GM21619 (cell line): ENCODE results near the gene SLIT1.

Experiments used
- ATAC-seq: cut with Tn5 transposase; IDR thresholded peaks from one replicate; pipeline ENCODE4 v1.9.1; 2021; ENCODE audit not compliant: unreplicated experiment

SLIT1 gene

DNA sequence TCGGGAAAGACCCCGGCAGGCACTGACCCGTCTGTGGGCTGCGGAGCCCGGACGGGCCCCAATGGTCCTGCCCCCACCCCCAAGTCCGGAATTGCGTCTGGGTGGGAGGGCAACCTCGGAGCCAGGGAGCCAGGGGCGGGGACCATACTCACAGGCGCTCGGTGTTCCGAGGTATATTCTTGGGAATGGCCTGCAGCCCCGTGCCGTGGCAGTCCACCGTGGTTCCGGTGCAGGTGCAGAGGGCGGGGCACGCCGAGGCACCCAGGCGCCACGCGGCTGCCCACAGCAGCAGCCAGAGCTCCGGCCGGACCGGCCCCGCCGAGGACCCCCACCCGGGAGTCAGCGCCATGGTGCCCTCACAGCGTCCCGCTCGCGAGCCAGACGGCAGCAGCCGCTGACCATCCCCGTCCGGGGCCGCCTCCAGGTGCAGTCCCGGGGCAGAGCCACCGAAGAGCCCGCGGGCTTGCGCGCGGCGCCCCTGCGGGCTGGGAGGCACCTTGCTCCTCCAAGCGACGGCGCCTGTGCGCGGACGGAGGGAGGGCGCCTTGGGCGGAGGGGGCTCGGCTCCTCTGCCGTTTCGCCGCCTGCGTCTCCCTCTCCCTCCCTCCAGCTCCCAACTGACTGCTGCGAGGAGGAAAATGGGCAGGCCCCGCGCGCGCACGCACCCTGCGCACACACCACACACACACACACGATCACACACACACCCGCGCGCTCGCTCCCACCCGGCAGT is at the start of gene SLIT1:
SLIT1 (minus strand) TSS at position 634 of the 733 bp plus-strand sequence; CDS start at position 349, 285 bp downstream.
- ATAC-seq = no peak

- no peak for ATAC-seq
Observed at GRCh38 chr10:97235353-97235752, 49.6 kb upstream of the SLIT1 start.

- no peak for ATAC-seq
Observed at GRCh38 chr10:97234400-97234799, 48.6 kb upstream of the SLIT1 start.

GRCh38 chr10:97230146-97230545 is 44.4 kb upstream of the SLIT1 start:
- no peak for ATAC-seq

- ATAC-seq = no peak
Observed at GRCh38 chr10:97229322-97230015, 43.7 kb upstream of the SLIT1 start.

DNA sequence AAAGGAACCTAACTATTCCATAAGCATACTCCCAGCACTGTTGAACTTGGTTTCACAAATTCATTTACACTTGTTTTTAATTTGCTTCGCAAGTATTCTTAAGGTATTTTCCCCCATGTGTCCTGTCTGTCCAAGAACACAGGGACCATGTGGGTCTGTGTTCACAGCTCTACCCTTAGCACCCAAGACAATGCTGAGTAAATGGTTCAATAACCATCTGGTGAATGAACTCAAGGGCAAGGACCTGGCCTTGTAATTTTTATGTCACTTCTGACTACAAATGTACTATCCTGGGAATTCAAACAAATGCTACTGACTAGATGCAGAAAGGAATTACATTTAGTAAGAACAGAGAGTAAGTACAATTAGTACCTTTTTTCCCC is 43.0 kb upstream of the SLIT1 start:
- ATAC-seq = no peak

GRCh38 chr10:97228130-97228774 is 42.5 kb upstream of the SLIT1 start:
- ATAC-seq = no peak

DNA sequence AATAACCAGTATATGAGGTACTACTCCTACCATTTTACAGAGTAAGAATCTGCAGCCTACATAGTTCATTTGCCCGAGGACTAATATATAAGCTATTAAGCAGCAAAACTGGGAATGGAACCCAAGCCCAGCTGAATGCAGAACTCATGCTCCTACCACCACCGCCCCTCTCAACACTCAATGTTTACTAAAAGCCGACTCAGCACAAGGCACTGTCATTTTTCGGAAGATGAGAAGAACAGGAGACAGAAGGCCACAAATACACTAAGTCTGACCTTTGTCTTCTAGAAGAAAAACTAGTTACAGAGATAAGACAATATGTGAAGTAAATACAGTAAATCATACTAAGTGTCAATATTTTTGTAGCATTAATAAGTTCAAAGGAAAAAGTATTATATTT is 40.6 kb upstream of the SLIT1 start:
- no peak for ATAC-seq

DNA sequence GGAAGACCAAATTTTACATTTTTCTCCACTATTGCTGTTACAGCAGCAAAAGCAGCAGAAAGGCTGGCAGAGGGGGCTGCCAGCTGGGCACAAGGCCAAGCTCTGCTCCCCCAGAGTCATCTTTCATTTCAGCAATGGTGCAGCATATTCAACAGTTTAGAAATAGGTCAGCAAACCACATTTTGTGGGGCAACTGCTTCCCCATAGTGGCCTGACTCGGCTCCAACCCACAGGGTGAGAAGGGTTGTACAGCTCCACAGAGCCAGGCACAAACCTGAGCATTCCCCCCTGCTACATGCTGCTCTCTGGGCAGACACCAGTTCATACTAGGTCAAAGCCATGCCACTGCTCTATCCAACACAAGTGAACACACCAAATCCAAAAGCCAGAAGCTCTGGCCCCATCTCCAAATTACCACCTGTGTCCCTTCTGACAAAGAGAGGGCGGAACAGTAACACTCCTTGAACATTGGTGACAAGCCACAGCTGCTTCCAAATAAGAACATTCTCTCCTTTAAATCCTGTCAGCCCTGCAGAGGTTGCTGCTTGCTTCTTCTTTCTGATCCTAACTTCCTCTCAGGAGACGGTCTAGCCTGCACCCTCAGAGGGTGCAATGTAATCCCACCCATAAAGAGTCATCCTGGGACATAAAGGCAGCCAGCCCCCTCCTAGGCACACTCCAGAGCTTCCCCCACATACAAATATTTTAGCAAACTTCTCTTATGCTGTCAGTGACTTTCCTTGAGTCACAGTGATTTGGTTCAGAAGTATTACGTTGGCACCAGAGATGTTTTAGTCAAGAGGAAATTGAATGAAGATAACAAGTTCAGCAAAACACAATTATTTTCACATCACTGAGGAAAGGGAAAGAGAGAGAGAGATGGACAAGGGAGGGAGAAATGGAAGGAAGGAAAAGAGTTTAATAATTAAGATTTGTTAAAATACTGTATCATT is 39.0 kb upstream of the SLIT1 start:
- no peak for ATAC-seq

DNA sequence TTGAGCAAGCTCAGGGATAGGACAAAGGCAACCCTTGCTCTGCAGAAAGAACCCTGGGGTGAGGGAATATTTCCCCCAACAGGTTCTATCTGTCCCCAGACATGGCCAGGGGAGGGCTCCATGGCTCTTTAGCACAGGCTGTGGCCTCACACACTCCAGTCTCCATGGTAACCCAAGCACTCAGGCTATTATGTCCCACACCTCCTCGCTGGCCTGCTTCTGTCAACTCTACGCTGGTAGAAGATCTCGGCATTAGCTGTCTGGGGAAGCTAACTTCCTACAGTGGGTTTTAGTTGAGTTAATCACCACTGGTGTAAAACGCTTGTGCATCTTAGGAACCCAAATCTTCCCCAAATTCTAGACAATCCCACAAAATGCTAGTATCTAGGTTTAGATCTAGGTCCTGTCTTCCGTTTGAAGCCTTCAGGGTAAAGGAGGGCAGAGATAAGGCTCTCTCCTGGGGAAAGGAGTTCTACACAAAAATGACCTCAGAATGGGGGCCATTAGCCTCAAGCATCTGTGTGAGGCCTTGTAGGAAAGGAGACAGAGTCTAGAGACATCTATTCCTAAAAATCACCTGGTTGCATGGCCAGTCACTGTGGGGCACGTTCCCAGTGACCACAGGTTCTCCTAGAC is 36.7 kb upstream of the SLIT1 start:
- ATAC-seq = no peak

GRCh38 chr10:97220355-97220754 is 34.6 kb upstream of the SLIT1 start:
- no peak for ATAC-seq

DNA sequence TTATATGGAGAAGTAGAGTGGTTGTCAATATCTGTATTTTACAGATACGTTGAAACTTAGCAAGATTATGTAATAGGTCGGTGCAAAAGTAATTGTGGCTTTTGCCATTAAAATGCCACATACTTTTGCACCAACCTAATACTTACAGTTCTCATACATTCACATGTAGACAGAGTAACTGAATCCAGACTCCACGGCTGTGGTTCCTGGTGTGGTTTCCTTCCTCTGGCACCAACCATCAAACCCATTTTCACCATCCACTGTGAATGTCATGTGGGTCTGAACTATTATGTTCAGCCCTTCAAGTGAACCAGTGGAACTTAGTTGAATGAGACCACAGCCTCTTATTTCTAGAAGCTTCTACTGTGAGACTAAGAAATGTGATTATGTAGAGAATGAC is 31.5 kb upstream of the SLIT1 start:
- no peak for ATAC-seq

- ATAC-seq = no peak
Observed at GRCh38 chr10:97215619-97216260, 30.0 kb upstream of the SLIT1 start.

DNA sequence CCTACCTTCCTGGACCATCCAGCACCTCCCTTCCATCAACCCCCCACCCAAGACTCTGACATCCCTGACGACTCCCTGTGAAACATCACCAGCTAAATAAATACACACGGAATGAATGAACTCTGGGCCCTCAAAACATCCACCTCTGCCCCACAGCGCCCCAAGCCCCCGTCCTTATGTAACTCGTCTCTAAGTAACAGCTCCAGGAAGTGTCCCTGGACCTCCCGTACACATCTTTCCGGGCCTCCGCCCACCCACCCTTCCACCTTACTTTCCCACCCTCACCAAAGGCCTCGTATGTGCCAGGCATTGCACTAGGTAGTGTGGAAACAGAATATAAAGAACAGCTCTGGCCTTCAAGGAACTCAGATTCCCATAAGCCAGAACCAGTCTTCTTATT is 27.7 kb upstream of the SLIT1 start:
- no peak for ATAC-seq

DNA sequence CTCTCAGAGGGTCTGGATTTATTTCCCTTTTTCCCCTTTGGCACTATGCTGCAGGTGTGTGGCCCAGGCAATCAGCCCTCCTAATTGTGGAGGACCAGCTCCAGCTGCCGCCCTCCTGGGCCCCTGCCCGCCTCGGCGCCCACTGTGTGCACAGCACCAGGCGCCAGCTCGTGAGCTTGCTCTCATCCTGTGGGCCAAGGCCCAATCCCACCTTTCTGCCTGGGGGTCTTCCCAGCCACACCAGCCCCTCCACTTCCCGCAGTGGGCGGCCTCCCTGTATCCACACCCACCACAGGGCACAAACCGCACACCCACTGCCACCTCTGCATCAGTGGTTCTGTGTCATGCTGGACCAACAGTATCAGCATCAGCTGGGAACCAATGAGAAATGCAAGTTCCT is 25.5 kb upstream of the SLIT1 start:
- no peak for ATAC-seq

DNA sequence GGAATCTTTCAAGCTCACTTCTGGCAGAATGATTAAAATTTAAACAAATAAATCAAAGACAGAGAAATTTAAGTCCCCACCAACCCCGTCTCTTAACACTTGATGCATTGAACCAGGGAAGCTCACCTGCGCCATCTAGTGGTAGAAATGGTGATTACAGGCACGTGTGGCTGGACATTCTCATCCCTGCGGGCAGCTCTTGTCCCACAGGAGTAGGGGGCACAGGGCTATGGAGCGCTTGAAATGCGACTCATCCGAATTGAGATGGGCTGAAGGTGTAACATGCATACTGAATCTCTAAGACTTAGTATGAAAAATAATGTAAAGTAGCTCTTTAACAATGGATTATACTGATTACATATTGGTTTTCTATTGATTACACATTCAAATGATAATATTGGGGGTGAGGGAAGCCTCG is 24.8 kb upstream of the SLIT1 start:
- no peak for ATAC-seq

DNA sequence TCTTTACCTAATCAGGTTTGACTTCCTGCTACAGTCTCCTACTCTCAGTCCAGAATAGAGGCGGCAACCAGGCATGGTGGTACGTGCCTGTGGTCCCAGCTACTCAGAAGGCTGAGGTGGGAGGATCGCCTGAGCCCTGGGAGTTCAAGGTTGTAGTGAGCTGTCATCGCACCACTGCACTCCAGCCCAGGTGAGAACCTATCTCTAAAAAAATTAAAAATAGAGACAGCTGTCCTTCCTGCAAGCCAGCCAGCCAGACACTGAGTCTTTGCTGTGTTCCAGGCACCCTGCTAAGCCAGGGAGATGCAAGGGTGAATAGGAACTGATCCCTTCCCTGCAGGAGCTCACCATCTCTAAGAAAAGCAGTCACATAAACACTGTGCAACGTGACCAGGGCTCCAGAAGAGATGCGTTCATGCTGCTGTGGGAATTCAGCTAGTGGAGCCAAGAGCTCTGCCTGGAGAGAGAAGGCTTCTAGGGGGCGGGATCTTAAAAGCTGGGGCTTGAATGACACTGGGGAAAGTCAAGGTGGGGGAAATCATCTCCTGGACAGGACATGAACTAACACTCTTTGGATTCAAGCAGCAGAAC is 22.1 kb upstream of the SLIT1 start:
- no peak for ATAC-seq

GRCh38 chr10:97207131-97207530 is 21.4 kb upstream of the SLIT1 start:
- ATAC-seq = no peak

GRCh38 chr10:97204826-97205679 is 19.3 kb upstream of the SLIT1 start:
- ATAC-seq = no peak
